ENCODE results near the gene ZSCAN20. TPM values are rescaled to one million over a fixed set of nuclear protein-coding genes. Genes with fewer than 3 reads are reported as not detected.

Gene ZSCAN20
- total RNA-seq, 3 donors from 2014 or later (not counting 1 experiment from before 2014, with no cell fraction given): 0.49 to 1.5 (median 1.0) TPM

DNA sequence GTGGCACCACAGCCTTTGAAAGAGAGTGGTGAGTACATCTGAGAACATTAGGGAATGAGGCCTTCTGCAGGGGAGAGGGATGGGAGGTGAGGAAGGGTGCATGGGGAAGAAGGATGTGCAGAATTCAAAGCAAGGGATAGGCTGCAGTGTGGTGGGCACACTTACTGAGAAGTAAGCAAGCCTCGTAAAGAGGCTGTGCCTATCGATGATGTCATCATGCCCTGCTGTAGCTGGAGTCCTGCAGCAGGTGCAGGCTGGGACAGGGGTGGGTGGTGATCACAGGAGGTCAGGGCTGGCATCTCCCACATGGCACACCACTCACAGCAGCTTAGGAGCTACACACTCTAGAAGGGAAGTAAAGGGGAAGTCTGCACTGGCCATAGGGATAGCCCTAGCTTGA is 16.2 kb downstream of the ZSCAN20 start:
- H3K27me3 Mint-ChIP-seq (ENCODE audit: low read depth in 2 of 2): no peaks in the 10 kb centered on the region
- TF ChIP-seq CTCF (IDR thresholded peaks at IDR 0.05): no peak
- peaks cover 13% of the 10 kb centered on the region for H3K9me3 ChIP-seq (ENCODE audit: control insufficient read depth, insufficient read depth, low read length)
- H3K27me3 ChIP-seq (ENCODE audit: control insufficient read depth, insufficient read depth, low read length): no peaks in the 10 kb centered on the region
- H3K4me3 ChIP-seq (ENCODE audit: low read length): no peak overlapping the region
- intact Hi-C loops (cut with micrococcal nuclease): no loop called here
- ATAC-seq (no peak), DNase-seq (no peak)
- H3K36me3 ChIP-seq (ENCODE audit: control insufficient read depth, insufficient read depth, low read length): peaks cover 9% of the 10 kb centered on the region
- 94% methylated on average over 2 of the region's 2 CpGs for WGBS (ENCODE audit: insufficient coverage)
- peaks cover under 1% of the 10 kb centered on the region in 2 donors for H3K9me3 Mint-ChIP-seq
- no peaks in the 10 kb centered on the region for H3K4me1 ChIP-seq (ENCODE audit: control insufficient read depth, insufficient read depth, low read length)
- H3K27ac Mint-ChIP-seq: no peak overlapping the region
- H3K4me3 Mint-ChIP-seq: no peak overlapping the region
- H3K4me1 Mint-ChIP-seq: no peaks in the 10 kb centered on the region
- peaks cover 12% of the 10 kb centered on the region for H3K36me3 Mint-ChIP-seq
- H3K27ac ChIP-seq (ENCODE audit: low read length): no peak overlapping the region

- H3K27ac ChIP-seq (ENCODE audit: low read length): no peak overlapping the region
- intact Hi-C loops (cut with micrococcal nuclease): no loop called here
- H3K27ac Mint-ChIP-seq: no peak overlapping the region
- no peaks in the 10 kb centered on the region for H3K27me3 ChIP-seq (ENCODE audit: control insufficient read depth, insufficient read depth, low read length)
- ATAC-seq (no peak), DNase-seq (no peak)
- H3K4me1 ChIP-seq (ENCODE audit: control insufficient read depth, insufficient read depth, low read length): no peaks in the 10 kb centered on the region
- no peak for TF ChIP-seq CTCF (IDR thresholded peaks at IDR 0.05)
- H3K4me3 Mint-ChIP-seq: no peak overlapping the region
- H3K36me3 ChIP-seq (ENCODE audit: control insufficient read depth, insufficient read depth, low read length): peaks cover 6% of the 10 kb centered on the region
- peaks cover 8 to 15% of the 10 kb centered on the region in 2 donors for H3K9me3 Mint-ChIP-seq
- H3K27me3 Mint-ChIP-seq (ENCODE audit: low read depth in 2 of 2): no peaks in the 10 kb centered on the region
- 89% methylated on average over 5 of the region's 9 CpGs for WGBS (ENCODE audit: insufficient coverage)
- H3K36me3 Mint-ChIP-seq: peaks cover 32% of the 10 kb centered on the region
- H3K4me3 ChIP-seq (ENCODE audit: low read length): no peak overlapping the region
- no peaks in the 10 kb centered on the region for H3K4me1 Mint-ChIP-seq
- peaks cover 40% of the 10 kb centered on the region for H3K9me3 ChIP-seq (ENCODE audit: control insufficient read depth, insufficient read depth, low read length)
Measured at GRCh38 chr1:33494929-33495328, 22.5 kb downstream of the ZSCAN20 start.

DNA sequence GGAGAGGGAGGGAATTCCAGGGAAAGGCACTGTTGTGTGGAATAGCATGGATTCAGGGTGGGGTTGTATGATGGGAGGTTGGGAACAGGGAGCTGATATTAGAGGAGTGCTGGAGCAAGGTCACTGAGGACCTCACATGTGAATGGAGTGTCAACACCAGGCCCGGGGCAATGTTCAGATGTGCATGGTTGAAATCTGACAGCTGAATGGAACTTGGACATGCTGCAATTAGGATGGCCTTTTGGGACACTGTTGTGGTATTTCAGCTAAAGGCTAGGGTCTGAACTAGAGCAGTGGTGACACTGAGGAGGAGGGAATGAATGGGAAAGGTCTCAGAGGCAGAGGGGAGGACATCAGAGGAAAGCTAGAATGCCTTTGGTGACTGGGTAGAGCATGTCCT is 25.0 kb downstream of the ZSCAN20 start:
- ATAC-seq: no peak
- no peak for TF ChIP-seq CTCF (IDR thresholded peaks at IDR 0.05)
- Histone ChIP-seq H3K27ac (ENCODE audit: low read length) (no peak overlapping the region), H3K9me3 (ENCODE audit: control insufficient read depth, insufficient read depth, low read length) (peaks cover 37% of the 10 kb centered on the region), H3K27me3 (ENCODE audit: control insufficient read depth, insufficient read depth, low read length) (no peaks in the 10 kb centered on the region), H3K4me3 (ENCODE audit: low read length) (no peak overlapping the region), H3K4me1 (ENCODE audit: control insufficient read depth, insufficient read depth, low read length) (no peaks in the 10 kb centered on the region), H3K36me3 (ENCODE audit: control insufficient read depth, insufficient read depth, low read length) (no peaks in the 10 kb centered on the region)
- Mint-ChIP-seq H3K4me1 (no peaks in the 10 kb centered on the region), H3K4me3 (no peak overlapping the region), H3K27ac (no peak overlapping the region), H3K9me3 (peaks cover 8 to 15% of the 10 kb centered on the region in 2 donors), H3K27me3 (ENCODE audit: low read depth in 2 of 2) (no peaks in the 10 kb centered on the region), H3K36me3 (peaks cover 24% of the 10 kb centered on the region)
- WGBS (ENCODE audit: insufficient coverage): 89% methylated on average over 1 of the region's 1 CpG
- intact Hi-C loops (cut with micrococcal nuclease): no loop called here
- DNase-seq: no peak

GRCh38 chr1:33500547-33500946 is 28.1 kb downstream of the ZSCAN20 start:
- no peak overlapping the region for H3K27ac ChIP-seq (ENCODE audit: low read length)
- no peak for ATAC-seq
- intact Hi-C loops (cut with micrococcal nuclease): no loop called here
- Mint-ChIP-seq H3K27ac (no peak overlapping the region), H3K9me3 (no peaks in the 10 kb centered on the region), H3K4me1 (no peaks in the 10 kb centered on the region), H3K36me3 (peaks cover under 1% of the 10 kb centered on the region), H3K27me3 (ENCODE audit: low read depth in 2 of 2) (no peaks in the 10 kb centered on the region), H3K4me3 (no peak overlapping the region)
- H3K4me3 ChIP-seq (ENCODE audit: low read length): no peak overlapping the region
- 63% methylated on average over 2 of the region's 4 CpGs for WGBS (ENCODE audit: insufficient coverage)
- H3K27me3 ChIP-seq (ENCODE audit: control insufficient read depth, insufficient read depth, low read length): no peaks in the 10 kb centered on the region
- H3K4me1 ChIP-seq (ENCODE audit: control insufficient read depth, insufficient read depth, low read length): no peaks in the 10 kb centered on the region
- no peak for DNase-seq
- TF ChIP-seq CTCF (IDR thresholded peaks at IDR 0.05): no peak
- peaks cover 10% of the 10 kb centered on the region for H3K9me3 ChIP-seq (ENCODE audit: control insufficient read depth, insufficient read depth, low read length)
- no peaks in the 10 kb centered on the region for H3K36me3 ChIP-seq (ENCODE audit: control insufficient read depth, insufficient read depth, low read length)
